ENCODE results near the gene WDFY2.

WDFY2 gene

DNA sequence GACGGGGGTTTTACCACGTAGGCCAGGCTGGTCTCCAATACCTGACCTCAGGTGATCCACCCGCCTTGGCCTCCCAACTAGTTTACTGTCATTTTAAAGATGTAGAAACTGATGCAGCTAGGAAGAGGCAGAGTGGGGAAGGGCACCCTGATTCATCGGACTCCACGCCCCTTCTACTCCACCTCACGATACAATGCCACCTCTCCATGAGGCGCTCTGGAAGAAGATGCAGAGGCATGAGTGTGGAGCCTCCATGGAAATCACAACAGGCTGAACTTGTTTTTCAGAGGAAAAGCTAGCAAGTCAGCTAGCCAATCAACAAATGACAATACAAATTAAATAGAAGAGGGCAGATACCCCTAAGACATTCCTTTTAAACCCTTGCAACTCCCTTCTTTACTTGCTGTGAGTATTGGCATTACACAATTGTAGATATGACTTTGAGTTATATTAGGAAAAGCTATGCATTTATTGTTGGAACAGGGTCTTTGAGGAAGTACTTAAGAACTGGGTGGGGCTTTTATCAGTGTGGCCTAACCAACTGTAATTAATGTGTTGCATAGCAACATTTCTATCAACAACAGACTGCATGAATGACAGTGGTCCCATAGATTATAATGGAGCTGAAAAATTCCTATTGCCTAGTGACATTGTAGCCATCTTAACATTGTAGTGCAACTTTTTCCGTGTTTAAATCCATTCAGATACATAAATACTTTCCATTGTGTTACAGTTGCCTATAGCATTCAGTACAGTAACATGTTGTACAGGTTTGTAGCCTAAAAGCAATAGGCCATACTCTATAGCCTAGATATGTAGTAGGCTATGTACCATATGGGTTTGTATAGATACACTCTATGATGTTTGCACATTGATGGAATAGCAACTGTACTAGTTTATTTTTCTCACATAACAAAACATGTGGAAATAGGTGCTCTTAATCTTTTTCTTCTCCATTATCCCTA, 17.6 kb downstream of the WDFY2 start:
- no peak for FAIRE-seq

- no peak for FAIRE-seq
These were observed 19.5 kb downstream of the WDFY2 start for GRCh38 chr13:51603716-51604115.

DNA sequence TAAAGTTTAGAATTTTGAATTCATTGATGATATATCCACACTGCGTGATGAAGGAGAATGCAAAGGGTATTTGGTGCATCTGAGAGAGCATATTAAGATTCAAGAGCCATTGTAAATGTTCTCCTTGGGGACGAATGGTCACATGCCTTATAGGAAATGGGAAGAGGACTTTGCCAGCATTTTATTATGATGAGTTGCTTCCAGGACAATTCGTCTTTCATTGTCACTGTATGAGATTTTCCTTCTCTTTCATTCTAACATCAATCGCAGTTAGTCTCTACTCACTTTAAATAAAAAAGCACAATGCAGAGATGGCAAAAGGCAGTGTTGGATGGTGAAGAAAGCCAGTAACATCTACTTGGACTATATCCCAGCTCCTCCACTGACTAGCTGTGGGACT, 21.4 kb downstream of the WDFY2 start:
- no peak for FAIRE-seq

GRCh38 chr13:51607165-51607564, 22.9 kb downstream of the WDFY2 start:
- no peak for FAIRE-seq

GRCh38 chr13:51608857-51609406, 24.7 kb downstream of the WDFY2 start:
- no peak for FAIRE-seq

GRCh38 chr13:51612867-51613266, 28.6 kb downstream of the WDFY2 start:
- no peak for FAIRE-seq

- FAIRE-seq = no peak
These were observed 29.3 kb downstream of the WDFY2 start for GRCh38 chr13:51613535-51613934.

GRCh38 chr13:51614350-51614786, 30.1 kb downstream of the WDFY2 start:
- no peak for FAIRE-seq

- FAIRE-seq = no peak
These were observed 34.4 kb downstream of the WDFY2 start for GRCh38 chr13:51618626-51619025.

GRCh38 chr13:51619614-51620013, 35.4 kb downstream of the WDFY2 start:
- no peak for FAIRE-seq

GRCh38 chr13:51620165-51620983, 36.1 kb downstream of the WDFY2 start:
- no peak for FAIRE-seq

DNA sequence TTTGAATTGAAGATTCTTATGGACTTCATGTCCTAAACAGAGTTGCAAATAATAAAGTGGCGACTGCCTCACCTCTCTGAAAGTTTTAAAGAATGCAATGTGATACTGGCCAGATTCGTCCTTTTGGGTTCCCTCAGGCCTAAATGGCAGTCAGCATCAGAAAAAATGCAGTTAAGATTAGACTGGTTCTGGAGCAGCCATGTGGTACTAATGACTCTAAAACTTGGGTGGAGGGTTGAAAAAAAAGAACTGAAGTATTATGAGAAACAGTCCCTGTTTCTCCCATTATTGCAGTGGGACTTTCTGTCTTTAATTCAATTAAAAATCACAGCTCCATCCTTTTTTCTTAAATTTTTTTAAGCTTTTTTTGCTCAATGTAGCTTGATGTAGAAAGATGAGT, 37.3 kb downstream of the WDFY2 start:
- no peak for FAIRE-seq

DNA sequence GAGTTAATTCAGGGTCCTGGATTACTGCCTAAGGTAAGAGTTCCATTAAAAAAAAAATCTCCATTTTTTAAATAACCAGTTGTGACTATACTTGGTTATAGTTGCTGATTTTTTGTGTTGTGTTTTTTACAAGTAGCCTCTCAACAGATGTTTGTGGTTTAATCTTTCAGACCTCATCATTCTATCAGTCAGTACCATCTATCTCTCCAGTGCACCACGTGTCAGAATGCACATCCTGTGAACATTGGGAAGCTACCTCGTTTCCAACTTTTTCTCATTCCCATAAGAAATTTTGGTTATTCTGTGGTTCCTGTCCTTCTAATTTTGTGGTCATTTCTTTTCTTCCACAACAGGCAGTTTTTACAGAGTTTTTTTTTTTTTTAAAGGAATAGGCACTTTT, 39.2 kb downstream of the WDFY2 start:
- FAIRE-seq = no peak

- no peak for FAIRE-seq
These were observed 39.9 kb downstream of the WDFY2 start for GRCh38 chr13:51624207-51624606.

GRCh38 chr13:51624695-51625345, 40.6 kb downstream of the WDFY2 start:
- no peak for FAIRE-seq

GRCh38 chr13:51625555-51626345, 41.5 kb downstream of the WDFY2 start:
- FAIRE-seq = no peak

DNA sequence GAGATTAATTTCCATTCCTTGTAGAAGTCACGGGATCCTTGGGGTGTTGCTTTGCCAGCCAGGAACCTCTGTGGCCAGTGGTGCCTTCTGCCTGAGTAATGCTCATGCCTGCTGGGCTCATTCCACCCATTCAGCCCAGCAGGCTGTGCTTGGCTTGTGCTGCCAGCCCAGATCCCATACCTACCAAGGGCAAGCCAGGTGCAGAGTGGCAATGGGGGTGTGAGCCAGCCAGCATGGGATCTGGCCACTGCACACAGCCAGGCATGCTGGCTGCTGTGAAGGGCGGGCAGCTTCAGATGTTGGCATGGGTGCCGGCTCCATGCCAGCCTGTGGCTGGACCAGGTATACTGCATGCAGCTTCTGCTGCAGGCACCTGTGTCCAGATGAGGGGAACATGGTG, 42.5 kb downstream of the WDFY2 start:
- no peak for FAIRE-seq

GRCh38 chr13:51628059-51628852, 44.0 kb downstream of the WDFY2 start:
- FAIRE-seq = no peak

DNA sequence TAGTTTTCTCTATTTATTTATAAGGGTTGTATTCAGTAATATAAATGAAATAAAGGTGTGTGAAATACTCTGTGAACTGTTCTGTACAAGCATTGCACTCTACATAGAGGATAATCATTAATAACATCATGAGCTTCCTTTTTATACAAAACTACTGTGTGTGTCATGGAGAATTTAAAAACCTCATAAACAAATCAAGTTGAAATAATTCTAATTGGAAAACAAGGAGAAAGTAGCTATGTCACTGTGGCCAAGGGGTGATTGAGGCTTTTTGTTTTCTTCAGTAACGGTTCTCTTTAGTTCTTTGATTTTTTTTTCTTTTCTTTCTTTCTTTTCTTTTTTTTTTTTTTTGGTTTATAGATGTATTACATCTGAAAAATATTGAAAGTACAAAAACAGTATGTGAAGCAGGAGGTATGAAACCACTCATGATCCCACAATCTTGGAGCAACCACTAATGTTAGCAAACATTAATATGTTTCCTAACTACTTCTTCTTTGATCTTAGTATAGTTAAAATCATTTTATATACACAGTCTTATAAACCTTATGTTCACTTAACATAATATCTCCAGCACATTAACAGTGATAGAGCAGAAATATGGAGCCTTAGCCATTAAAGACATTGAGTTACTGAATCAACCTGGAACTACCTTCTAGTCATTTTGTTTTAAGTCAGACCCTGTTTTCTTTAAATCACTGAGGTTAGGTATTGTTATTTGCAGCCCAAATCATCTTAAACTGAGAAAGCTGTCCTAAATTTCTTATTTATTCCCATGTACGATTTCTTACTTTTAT, 45.4 kb downstream of the WDFY2 start:
- FAIRE-seq = no peak

GRCh38 chr13:51630288-51630615, 46.0 kb downstream of the WDFY2 start:
- FAIRE-seq = no peak
